ENCODE measurements around the gene VPS36.

The VPS36 gene

GRCh38 chr13:52399708-52400107 lies 50.7 kb downstream of the VPS36 start:
- Histone ChIP-seq H3K4me3 (ENCODE audit: low read length) (no peak overlapping the region), H3K9me2 (replicated peaks; ENCODE audit: insufficient read depth, low read length) (no peaks in the 10 kb centered on the region), H4K20me1 (ENCODE audit: insufficient read depth, low read length) (no peaks in the 10 kb centered on the region), H3K27ac (ENCODE audit: low read length) (no peak overlapping the region), H3K36me3 (replicated peaks; ENCODE audit: insufficient read depth, low read length) (no peaks in the 10 kb centered on the region), H3K79me2 (ENCODE audit: low read length) (no peaks in the 10 kb centered on the region), H3K4me2 (ENCODE audit: low read depth, low read length) (no peak overlapping the region), H3K4me1 (ENCODE audit: low read length) (no peaks in the 10 kb centered on the region), H3K27me3 (replicated peaks; ENCODE audit: insufficient read depth, low read length) (no peaks in the 10 kb centered on the region), H3K9me3 (replicated peaks; ENCODE audit: insufficient read depth, low read length) (no peaks in the 10 kb centered on the region), H3F3A (ENCODE audit: insufficient read depth, low read length) (no peaks in the 10 kb centered on the region), H2AFZ (ENCODE audit: low read length) (no peak overlapping the region), H3K9ac (ENCODE audit: low read length) (no peak overlapping the region)
- TF ChIP-seq EZH2 (optimal IDR thresholded peaks at IDR 0.05; ENCODE audit: low read depth, low read length) (no peak), CTCF (IDR thresholded peaks at IDR 0.05; ENCODE audit: low read length) (no peak), EZH2phosphoT487 (IDR thresholded peaks at IDR 0.05; ENCODE audit: low read length) (no peak)
- DNase-seq, result no peak

GRCh38 chr13:52399046-52399445 lies 51.4 kb downstream of the VPS36 start:
- H3K27ac ChIP-seq (ENCODE audit: low read length), result no peak overlapping the region
- H3F3A ChIP-seq (ENCODE audit: insufficient read depth, low read length), result no peaks in the 10 kb centered on the region
- H3K4me1 ChIP-seq (ENCODE audit: low read length), result no peaks in the 10 kb centered on the region
- no peak overlapping the region for H3K4me2 ChIP-seq (ENCODE audit: low read depth, low read length)
- H3K9me2 ChIP-seq (replicated peaks; ENCODE audit: insufficient read depth, low read length), result no peaks in the 10 kb centered on the region
- H2AFZ ChIP-seq (ENCODE audit: low read length), result no peak overlapping the region
- H3K36me3 ChIP-seq (replicated peaks; ENCODE audit: insufficient read depth, low read length), result no peaks in the 10 kb centered on the region
- no peak overlapping the region for H3K4me3 ChIP-seq (ENCODE audit: low read length)
- H3K79me2 ChIP-seq (ENCODE audit: low read length), result no peaks in the 10 kb centered on the region
- TF ChIP-seq CTCF (IDR thresholded peaks at IDR 0.05; ENCODE audit: low read length) (no peak), EZH2phosphoT487 (IDR thresholded peaks at IDR 0.05; ENCODE audit: low read length) (no peak), EZH2 (optimal IDR thresholded peaks at IDR 0.05; ENCODE audit: low read depth, low read length) (no peak)
- no peaks in the 10 kb centered on the region for H3K27me3 ChIP-seq (replicated peaks; ENCODE audit: insufficient read depth, low read length)
- no peak for DNase-seq
- H3K9me3 ChIP-seq (replicated peaks; ENCODE audit: insufficient read depth, low read length), result no peaks in the 10 kb centered on the region
- H3K9ac ChIP-seq (ENCODE audit: low read length), result no peak overlapping the region
- no peaks in the 10 kb centered on the region for H4K20me1 ChIP-seq (ENCODE audit: insufficient read depth, low read length)

GRCh38 chr13:52395704-52396103 lies 54.7 kb downstream of the VPS36 start:
- TF ChIP-seq CTCF (IDR thresholded peaks at IDR 0.05; ENCODE audit: low read length) (no peak), EZH2 (optimal IDR thresholded peaks at IDR 0.05; ENCODE audit: low read depth, low read length) (no peak), EZH2phosphoT487 (IDR thresholded peaks at IDR 0.05; ENCODE audit: low read length) (no peak)
- Histone ChIP-seq H3K4me2 (ENCODE audit: low read depth, low read length) (no peak overlapping the region), H2AFZ (ENCODE audit: low read length) (no peak overlapping the region), H3K9me2 (replicated peaks; ENCODE audit: insufficient read depth, low read length) (no peaks in the 10 kb centered on the region), H3K79me2 (ENCODE audit: low read length) (no peaks in the 10 kb centered on the region), H3K27ac (ENCODE audit: low read length) (no peak overlapping the region), H3K36me3 (replicated peaks; ENCODE audit: insufficient read depth, low read length) (no peaks in the 10 kb centered on the region), H3K4me1 (ENCODE audit: low read length) (no peaks in the 10 kb centered on the region), H4K20me1 (ENCODE audit: insufficient read depth, low read length) (no peaks in the 10 kb centered on the region), H3K9ac (ENCODE audit: low read length) (no peak overlapping the region), H3K4me3 (ENCODE audit: low read length) (no peak overlapping the region), H3K27me3 (replicated peaks; ENCODE audit: insufficient read depth, low read length) (no peaks in the 10 kb centered on the region), H3K9me3 (replicated peaks; ENCODE audit: insufficient read depth, low read length) (no peaks in the 10 kb centered on the region), H3F3A (ENCODE audit: insufficient read depth, low read length) (no peaks in the 10 kb centered on the region)
- no peak for DNase-seq

All from MM.1S (cell line).